Measurements from ENCODE around the gene ANKRD2.

ANKRD2 gene

GRCh38 chr10:97540669-97541500 lies 31.7 kb upstream of the ANKRD2 start:
- TF ChIP-seq MAX (IDR thresholded peaks at IDR 0.05) (no peak), RAD21 (IDR thresholded peaks at IDR 0.05; ENCODE audit: low read depth) (0 out of 2 replicates have a peak, but pooled peaks have one; percentile 0)

GRCh38 chr10:97542169-97543024 lies 30.2 kb upstream of the ANKRD2 start:
- TF ChIP-seq ZBTB7A (IDR thresholded peaks at IDR 0.05; ENCODE audit: low read depth) = peak; percentile 95; the same call in 1 of the 2 replicates
- no peak for TF ChIP-seq CREB1 (IDR thresholded peaks at IDR 0.05; ENCODE audit: low read depth)
- peak; percentile 78 for TF ChIP-seq TCF12 (IDR thresholded peaks at IDR 0.05; ENCODE audit: low read depth)
- TF ChIP-seq USF1 (IDR thresholded peaks at IDR 0.05) = no peak
- TF ChIP-seq EP300 (IDR thresholded peaks at IDR 0.05; ENCODE audit: borderline replicate concordance) = peak; percentile 77; the same call in 1 of the 2 replicates
- no peak for TF ChIP-seq EGR1 (IDR thresholded peaks at IDR 0.05)
- no peak for TF ChIP-seq FOXM1 (IDR thresholded peaks at IDR 0.05; ENCODE audit: borderline replicate concordance, low read depth)
- peak; percentile 43 for TF ChIP-seq MAX (IDR thresholded peaks at IDR 0.05)
- TF ChIP-seq TAF1 (IDR thresholded peaks at IDR 0.05; ENCODE audit: low read depth) = no peak
- TF ChIP-seq RAD21 (IDR thresholded peaks at IDR 0.05; ENCODE audit: low read depth) = no peak
- TF ChIP-seq YY1 (IDR thresholded peaks at IDR 0.05; ENCODE audit: low read depth) = no peak
- TF ChIP-seq REST (IDR thresholded peaks at IDR 0.05; ENCODE audit: low read depth) = no peak
- no peak for TF ChIP-seq TEAD4 (IDR thresholded peaks at IDR 0.05)
- no peak for TF ChIP-seq CEBPB (IDR thresholded peaks at IDR 0.05)
- TF ChIP-seq NFIC (IDR thresholded peaks at IDR 0.05) = peak; percentile 81

- TF ChIP-seq ZBTB7A (IDR thresholded peaks at IDR 0.05; ENCODE audit: low read depth) (no peak), REST (IDR thresholded peaks at IDR 0.05; ENCODE audit: low read depth) (no peak), TCF12 (IDR thresholded peaks at IDR 0.05; ENCODE audit: low read depth) (peak; percentile 52; the same call in 1 of the 2 replicates), TAF1 (IDR thresholded peaks at IDR 0.05; ENCODE audit: low read depth) (no peak), RAD21 (IDR thresholded peaks at IDR 0.05; ENCODE audit: low read depth) (no peak), USF1 (IDR thresholded peaks at IDR 0.05) (no peak), TEAD4 (IDR thresholded peaks at IDR 0.05) (no peak), FOXM1 (IDR thresholded peaks at IDR 0.05; ENCODE audit: borderline replicate concordance, low read depth) (no peak), EGR1 (IDR thresholded peaks at IDR 0.05) (no peak), EP300 (IDR thresholded peaks at IDR 0.05; ENCODE audit: borderline replicate concordance) (peak; percentile 57; the same call in 1 of the 2 replicates), CEBPB (IDR thresholded peaks at IDR 0.05) (no peak), CREB1 (IDR thresholded peaks at IDR 0.05; ENCODE audit: low read depth) (no peak), NFIC (IDR thresholded peaks at IDR 0.05) (no peak; the same call in 1 of the 2 replicates), YY1 (IDR thresholded peaks at IDR 0.05; ENCODE audit: low read depth) (peak; percentile 12; the same call in 1 of the 2 replicates), MAX (IDR thresholded peaks at IDR 0.05) (peak; percentile 51; the same call in 1 of the 2 replicates)
Measured at GRCh38 chr10:97543025-97543546, 29.5 kb upstream of the ANKRD2 start.

GRCh38 chr10:97546456-97547270 lies 25.9 kb upstream of the ANKRD2 start:
- TF ChIP-seq YY1 (IDR thresholded peaks at IDR 0.05; ENCODE audit: low read depth) = no peak
- TF ChIP-seq TCF12 (IDR thresholded peaks at IDR 0.05; ENCODE audit: low read depth) = no peak
- no peak for TF ChIP-seq USF1 (IDR thresholded peaks at IDR 0.05)
- no peak for TF ChIP-seq EGR1 (IDR thresholded peaks at IDR 0.05)
- TF ChIP-seq MAX (IDR thresholded peaks at IDR 0.05) = no peak
- TF ChIP-seq ZBTB7A (IDR thresholded peaks at IDR 0.05; ENCODE audit: low read depth) = no peak
- TF ChIP-seq REST (IDR thresholded peaks at IDR 0.05; ENCODE audit: low read depth) = no peak
- TF ChIP-seq TAF1 (IDR thresholded peaks at IDR 0.05; ENCODE audit: low read depth) = no peak
- TF ChIP-seq NFIC (IDR thresholded peaks at IDR 0.05) = no peak

Data from Ishikawa (cell line).